Hepatocyte (in vitro differentiated cells): ENCODE results near the gene GPER1. TPM values are rescaled to one million over a fixed set of nuclear protein-coding genes. Genes with fewer than 3 reads are reported as not detected.

ENCODE experiments used
- DNase-seq: peaks from one replicate; pipeline ENCODE4 v3.0.0-alpha.2; 2016; ENCODE audit warnings: low spot score
- H2AFZ ChIP-seq: fragments of 200-600 bp; sonication (generic); 2 replicates; pipeline ENCODE4 v1.6.0; 2016; ENCODE audit warnings: antibody characterized with exemption, mild to moderate bottlenecking
- H3K27ac ChIP-seq: fragments of 200-600 bp; sonication (generic); 2 replicates; pipeline ENCODE4 v1.5.1; 2016; ENCODE audit warnings: mild to moderate bottlenecking
- H3K27me3 ChIP-seq: fragments of 200-600 bp; sonication (generic); 2 replicates; pipeline ENCODE4 v1.6.1; 2016
- H3K36me3 ChIP-seq: fragments of 200-600 bp; sonication (generic); replicated peaks from 2 replicates; pipeline ENCODE4 v1.5.1; 2016; ENCODE audit warnings: low read depth; ENCODE audit not compliant: insufficient read depth
- H3K4me1 ChIP-seq: fragments of 200-600 bp; sonication (generic); 2 replicates; pipeline ENCODE4 v1.5.1; 2016; ENCODE audit warnings: mild to moderate bottlenecking, moderate library complexity; ENCODE audit not compliant: insufficient read depth
- H3K4me2 ChIP-seq: fragments of 200-600 bp; sonication (generic); 2 replicates; pipeline ENCODE4 v1.6.0; 2016
- H3K4me3 ChIP-seq: fragments of 200-600 bp; sonication (generic); 2 replicates; pipeline ENCODE4 v1.5.1; 2016; ENCODE audit warnings: mild to moderate bottlenecking
- H3K79me2 ChIP-seq: fragments of 200-600 bp; sonication (generic); 2 replicates; pipeline ENCODE4 v1.6.0; 2017; ENCODE audit warnings: mild to moderate bottlenecking
- H3K9me2 ChIP-seq: fragments of 200-600 bp; sonication (generic); replicated peaks from 2 replicates; pipeline ENCODE4 v1.6.0; 2017; ENCODE audit warnings: mild to moderate bottlenecking; ENCODE audit not compliant: insufficient read depth
- H3K9me3 ChIP-seq: fragments of 200-600 bp; sonication (generic); 2 replicates; pipeline ENCODE4 v1.5.1; 2016; ENCODE audit warnings: low read depth, mild to moderate bottlenecking
- H4K20me1 ChIP-seq: fragments of 200-600 bp; sonication (generic); 2 replicates; pipeline ENCODE4 v1.6.0; 2016; ENCODE audit warnings: mild to moderate bottlenecking; ENCODE audit not compliant: insufficient read depth, poor library complexity, severe bottlenecking
- CTCF ChIP-seq: fragments of 200-600 bp; sonication (generic); IDR thresholded peaks from 2 replicates; pipeline ENCODE4 v1.5.1; 2016; ENCODE audit warnings: antibody characterized with exemption, mild to moderate bottlenecking; ENCODE audit not compliant: poor library complexity
- EZH2 ChIP-seq: fragments of 200-600 bp; sonication (generic); IDR thresholded peaks from 2 replicates; pipeline ENCODE4 v1.6.1; 2016; ENCODE audit warnings: antibody characterized with exemption, mild to moderate bottlenecking, borderline replicate concordance
- EZH2phosphoT487 ChIP-seq: fragments of 200-600 bp; sonication (generic); IDR thresholded peaks from one replicate; pipeline ENCODE4 v1.6.1; 2018; ENCODE audit warnings: antibody characterized with exemption, mild to moderate bottlenecking, low read depth, moderate library complexity; ENCODE audit not compliant: unreplicated experiment, severe bottlenecking
- WGBS: methylation state at CpG from one replicate; pipeline ENCODE4 v1.1.6; 2016; ENCODE audit warnings: low lambda C conversion rate; ENCODE audit errors: missing lambda C conversion rate; 5-methylcytosine and 5-hydroxymethylcytosine counted together
- polyA plus RNA-seq: library from polyadenylated mRNA; unstranded; fragments of >200 nt; fragmentation: Nextera tagmentation; extraction: Ambion mirVana; gene quantifications from 2 replicates; pipeline ENCODE4 v1.2.1, GENCODE V29; 2016
- total RNA-seq: library from RNA; depleted of rRNA; stranded (reverse); fragments of >200 nt; gene quantifications from 2 replicates; pipeline ENCODE4 v1.2.3, GENCODE V29; 2014

GPER1 gene
- total and polyA plus RNA-seq, 2 experiments from 2014 or later, result 4.5 to 11.1 TPM

DNA sequence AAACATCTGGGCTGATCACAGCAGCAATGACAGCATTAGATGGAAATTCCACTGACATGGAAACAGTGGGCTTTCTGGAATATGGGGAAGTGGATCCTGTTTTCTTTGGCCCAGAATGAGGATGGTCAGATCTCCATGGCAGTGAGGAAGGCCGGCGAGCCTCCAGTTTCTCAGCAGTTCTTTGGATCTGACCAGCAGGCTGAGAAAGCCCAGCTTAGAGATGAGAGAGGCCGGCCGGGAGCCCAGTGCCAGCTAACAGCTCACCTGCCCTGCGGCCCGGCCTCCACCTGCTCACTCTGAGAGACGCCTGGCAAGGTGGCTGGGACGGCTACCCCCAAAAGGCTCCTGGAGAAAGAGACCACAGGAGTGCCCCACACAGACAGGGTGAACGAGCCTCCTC is 24.2 kb downstream of the GPER1 start:
- Histone ChIP-seq H3K27ac (no peak overlapping the region), H3K4me1 (no peaks in the 10 kb centered on the region), H3K9me3 (no peaks in the 10 kb centered on the region), H4K20me1 (no peaks in the 10 kb centered on the region), H3K4me3 (no peak overlapping the region), H3K79me2 (peaks cover 2% of the 10 kb centered on the region), H3K9me2 (no peaks in the 10 kb centered on the region), H3K27me3 (no peaks in the 10 kb centered on the region), H2AFZ (no peak overlapping the region), H3K36me3 (no peaks in the 10 kb centered on the region), H3K4me2 (no peak overlapping the region)
- no peak for DNase-seq
- 97% methylated on average over 9 of the region's 9 CpGs for WGBS
- no peak for TF ChIP-seq EZH2
- TF ChIP-seq CTCF, result no peak
- TF ChIP-seq EZH2phosphoT487, result no peak

DNA sequence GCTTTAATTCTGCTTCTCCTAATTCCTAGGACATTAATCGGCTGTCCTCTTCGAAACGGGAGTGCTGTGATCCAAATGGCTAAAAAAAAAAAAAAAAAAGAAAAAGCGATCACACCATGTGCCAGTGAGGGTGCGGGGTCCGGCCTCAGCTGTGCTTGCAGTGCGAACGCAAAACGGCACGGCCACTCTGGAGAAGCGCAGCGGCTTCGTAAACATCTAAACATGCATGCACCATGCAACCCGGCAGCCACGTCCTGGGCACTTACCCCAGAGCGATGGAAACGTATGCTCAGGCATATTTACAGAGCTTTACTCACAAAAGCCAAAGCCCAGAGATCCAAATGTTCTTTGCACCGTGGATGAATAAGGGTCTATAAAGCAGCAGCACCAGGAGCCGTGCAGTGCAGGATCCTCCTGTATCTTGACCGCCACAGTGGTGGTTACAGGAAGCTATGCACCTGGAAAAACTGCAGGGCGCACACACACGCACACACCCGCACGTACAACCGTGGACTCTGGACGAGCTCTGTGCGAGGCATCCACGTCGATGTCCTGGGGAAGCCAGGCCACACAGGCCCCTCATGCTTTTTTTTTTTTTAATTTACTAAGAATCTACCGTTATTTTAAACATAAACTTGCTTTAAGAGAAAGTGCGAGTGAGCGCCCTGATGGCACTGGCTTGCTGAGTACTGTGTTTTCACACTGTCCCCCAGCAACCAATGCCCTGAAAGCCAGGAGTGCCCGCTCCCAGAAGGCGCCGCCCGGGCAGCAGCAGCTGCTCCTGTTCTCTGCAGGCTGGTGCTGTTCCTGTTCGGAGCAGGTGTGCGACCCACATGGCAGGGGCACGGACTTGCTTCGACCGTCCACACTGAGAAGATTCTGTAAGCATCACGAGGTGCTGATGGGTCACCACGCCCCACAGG is 25.0 kb downstream of the GPER1 start:
- no peaks in the 10 kb centered on the region for H3K36me3 ChIP-seq
- peaks cover 2% of the 10 kb centered on the region for H3K79me2 ChIP-seq
- TF ChIP-seq EZH2phosphoT487, result no peak
- TF ChIP-seq EZH2, result no peak
- no peak for TF ChIP-seq CTCF
- WGBS, result 89% methylated on average over 43 of the region's 43 CpGs
- no peak overlapping the region for H3K4me3 ChIP-seq
- H3K9me3 ChIP-seq, result no peaks in the 10 kb centered on the region
- H3K27ac ChIP-seq, result no peak overlapping the region
- no peaks in the 10 kb centered on the region for H4K20me1 ChIP-seq
- DNase-seq, result no peak
- no peak overlapping the region for H3K4me2 ChIP-seq
- no peaks in the 10 kb centered on the region for H3K4me1 ChIP-seq
- no peaks in the 10 kb centered on the region for H3K27me3 ChIP-seq
- no peaks in the 10 kb centered on the region for H3K9me2 ChIP-seq
- no peak overlapping the region for H2AFZ ChIP-seq

DNA sequence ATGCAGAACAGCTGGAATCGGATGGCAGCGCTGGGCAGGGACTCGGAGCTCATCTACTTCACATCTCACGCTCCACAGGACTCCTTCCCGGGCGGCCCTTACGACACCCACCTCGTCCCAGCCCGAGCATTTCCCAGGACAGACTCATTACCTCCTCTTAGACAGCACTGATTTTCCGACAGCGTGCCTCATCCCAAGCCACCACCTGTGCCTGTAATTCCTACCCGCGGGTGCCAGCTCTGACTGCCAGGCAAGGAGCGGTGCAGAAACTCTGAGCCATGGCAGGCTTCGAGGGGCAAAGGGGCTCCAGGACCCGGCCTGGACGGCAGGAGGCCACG is 25.6 kb downstream of the GPER1 start:
- WGBS, result 96% methylated on average over 18 of the region's 18 CpGs
- H4K20me1 ChIP-seq, result no peaks in the 10 kb centered on the region

More for the DNA sequence above, 25.6 kb downstream of the GPER1 start:
- H3K4me1 ChIP-seq, result no peaks in the 10 kb centered on the region
- TF ChIP-seq EZH2 (no peak), EZH2phosphoT487 (no peak), CTCF (no peak)
- no peak overlapping the region for H3K27ac ChIP-seq
- peaks cover 2% of the 10 kb centered on the region for H3K79me2 ChIP-seq
- H3K27me3 ChIP-seq, result no peaks in the 10 kb centered on the region
- no peak for DNase-seq
- no peaks in the 10 kb centered on the region for H3K9me3 ChIP-seq
- H3K9me2 ChIP-seq, result no peaks in the 10 kb centered on the region
- no peak overlapping the region for H3K4me2 ChIP-seq
- no peaks in the 10 kb centered on the region for H3K36me3 ChIP-seq
- H3K4me3 ChIP-seq, result no peak overlapping the region
- no peak overlapping the region for H2AFZ ChIP-seq
